Effector CD4-positive, alpha-beta T cell (primary cell): ENCODE measurements around the gene BDP1.
A peak's percentile ranks its signal among the peaks of the same experiment; 100 is the strongest.
"Not testable (repeated sequence)": the region's sequence is repeated elsewhere in the genome, so short reads cannot be mapped to it uniquely, and the experiment has no call there.

ENCODE experiments used
- DNase-seq: peaks from one replicate; pipeline ENCODE4 v3.0.0-alpha.2; 2020

The BDP1 gene

GRCh38 chr5:71575588-71575987 lies 120.1 kb downstream of the BDP1 start:
- not testable (repeated sequence) for DNase-seq

- DNase-seq, result no peak
These were observed 120.8 kb downstream of the BDP1 start for GRCh38 chr5:71576241-71576640.

DNA sequence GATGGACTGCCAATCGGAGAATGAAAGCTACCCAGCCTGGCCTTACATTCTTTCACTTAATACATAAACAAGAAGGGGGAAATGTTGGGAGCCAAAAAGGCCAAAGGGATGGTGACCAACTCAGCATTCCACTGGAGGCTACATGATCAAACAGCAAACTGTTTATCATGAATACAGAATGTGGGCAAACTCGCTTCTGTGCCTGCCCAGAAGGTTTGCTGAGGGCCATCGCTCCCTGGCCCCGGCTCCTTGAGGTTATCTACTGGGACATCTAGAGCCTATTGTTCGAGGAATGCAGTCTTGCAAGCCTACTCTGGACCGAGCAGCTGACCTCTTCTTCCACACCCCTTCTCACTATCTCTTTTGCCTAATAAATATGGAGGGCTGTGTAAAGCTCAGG lies 122.4 kb downstream of the BDP1 start:
- not testable (repeated sequence) for DNase-seq

DNA sequence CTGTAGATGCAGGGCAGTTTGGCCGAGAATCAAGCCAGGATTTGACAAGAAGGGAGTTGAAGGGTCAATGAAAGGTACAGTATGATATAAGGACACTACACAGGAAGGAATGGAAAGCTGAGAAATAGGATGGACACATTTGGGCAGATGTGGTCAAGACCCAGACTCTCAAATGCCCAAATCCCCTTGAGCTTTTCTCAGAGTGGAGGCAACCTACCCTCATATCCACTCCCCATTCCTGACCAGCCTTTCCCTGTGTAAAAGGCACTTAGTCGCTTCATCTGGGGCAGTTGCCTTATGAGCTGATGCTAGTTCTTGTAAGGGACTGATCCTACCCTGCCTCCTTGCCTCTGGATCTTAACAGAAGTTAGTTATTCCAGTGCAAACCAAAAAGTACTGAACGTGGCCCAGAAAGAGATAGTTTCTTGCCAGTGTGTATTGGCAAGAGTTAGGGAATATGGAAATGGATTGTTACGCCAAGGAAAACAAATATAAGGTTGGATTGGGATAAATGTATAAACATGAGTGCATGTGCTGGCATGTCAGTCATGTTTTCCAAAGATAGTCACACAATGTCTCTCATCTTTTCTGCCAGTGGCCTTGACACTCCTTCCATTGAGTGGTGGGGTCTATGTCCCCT lies 127.6 kb downstream of the BDP1 start:
- DNase-seq, result no peak

DNA sequence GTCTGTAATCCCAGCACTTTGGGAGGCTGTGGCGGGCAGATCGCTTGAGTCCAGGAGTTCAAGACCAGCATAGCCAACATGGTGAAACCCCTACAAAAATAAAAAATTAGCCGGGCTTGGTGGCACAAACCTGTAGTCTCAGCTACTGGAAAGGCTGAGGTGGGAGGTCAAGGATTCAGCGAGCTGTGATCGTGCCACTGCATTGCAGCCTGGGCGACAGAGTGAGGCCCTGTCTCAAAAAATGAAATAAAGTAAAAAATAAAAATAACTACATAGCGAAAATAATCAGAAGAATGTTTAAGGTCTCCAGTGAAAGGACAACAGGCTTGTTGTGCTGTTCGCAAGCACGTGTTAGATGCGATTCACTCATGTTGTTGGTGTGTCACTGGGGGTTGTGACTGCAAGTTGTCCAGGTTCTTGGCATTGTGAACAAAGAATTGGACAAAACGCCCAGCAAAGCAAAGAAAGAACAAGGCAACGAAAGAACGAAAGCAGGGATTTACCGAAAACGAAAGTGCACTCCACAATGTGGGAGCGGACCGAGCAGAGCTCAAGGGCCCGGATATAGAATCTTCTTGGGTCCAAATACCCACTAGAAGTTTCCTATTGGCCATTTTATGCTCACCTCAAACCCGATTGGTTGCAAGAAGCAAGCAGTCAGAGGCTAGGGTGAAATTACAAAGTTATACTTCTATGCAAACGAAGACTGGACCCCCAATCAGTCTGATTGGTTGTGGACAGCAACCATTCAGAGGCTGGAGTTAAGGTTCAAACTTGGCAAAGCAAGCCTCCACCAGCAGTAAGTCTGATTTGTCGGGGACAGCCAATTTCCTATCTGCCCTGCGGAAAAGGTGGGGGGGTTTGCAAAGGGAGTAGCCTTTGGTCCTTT lies 130.8 kb downstream of the BDP1 start:
- no peak for DNase-seq

GRCh38 chr5:71586941-71587765 lies 131.7 kb downstream of the BDP1 start, which contains the start of gene MCCC2:
TSS of gene MCCC2 (plus strand) at chr5:71587340. CDS start at chr5:71587426, 86 bp downstream.
- peak; percentile 95 for DNase-seq

DNA sequence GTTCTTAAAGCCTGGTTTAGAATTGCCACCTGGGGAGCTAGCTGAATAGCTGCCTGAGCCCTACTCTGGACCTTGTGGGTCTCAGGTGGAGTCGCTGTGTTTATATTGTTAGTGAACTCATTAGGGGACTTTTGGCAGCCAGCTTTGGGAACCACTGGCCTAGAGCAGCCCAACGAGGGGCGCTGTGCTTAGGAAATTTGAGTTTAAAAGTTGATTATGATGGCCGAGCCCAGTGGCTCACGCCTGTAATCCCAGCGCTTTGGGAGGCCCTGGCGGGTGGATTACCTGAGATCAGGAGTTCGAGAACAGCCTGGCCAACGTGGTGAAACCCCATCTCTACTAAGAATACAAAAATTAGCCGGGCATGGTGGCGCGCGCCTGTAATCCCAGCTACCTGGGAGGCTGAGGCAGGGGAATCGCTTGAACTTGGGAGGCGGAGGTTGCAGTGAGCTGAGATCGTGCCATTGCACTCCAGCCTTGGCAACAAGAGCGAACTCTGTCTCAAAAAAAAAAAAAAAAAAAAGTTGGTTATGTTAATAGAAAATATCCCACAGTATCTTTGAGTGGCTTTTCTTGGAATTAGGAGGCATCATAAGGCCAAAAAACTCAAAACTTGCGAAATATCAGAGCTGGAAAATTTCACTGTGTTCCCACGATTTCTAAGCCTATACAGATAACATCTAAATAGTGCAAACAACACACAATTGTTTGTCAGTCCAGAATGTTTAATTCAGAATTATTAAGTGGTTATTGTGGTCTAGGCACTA lies 132.5 kb downstream of the BDP1 start:
- DNase-seq, result no peak

DNA sequence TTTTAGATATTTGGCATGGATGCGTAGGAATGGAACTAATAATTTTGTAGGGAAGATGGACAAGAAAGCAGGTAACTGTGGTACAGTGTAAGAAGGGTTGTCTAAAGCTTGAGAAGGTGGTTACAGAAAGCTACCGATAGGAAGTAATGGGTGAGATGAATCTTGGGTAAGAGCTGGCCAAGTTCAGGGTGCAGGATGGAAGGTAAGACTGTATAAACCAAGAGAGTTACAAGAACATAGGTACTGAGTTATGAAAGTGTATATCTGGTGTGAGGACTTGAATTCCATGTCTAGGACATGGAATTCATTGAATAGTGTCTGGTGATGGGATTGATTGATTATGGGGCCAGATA lies 133.1 kb downstream of the BDP1 start:
- no peak for DNase-seq

DNA sequence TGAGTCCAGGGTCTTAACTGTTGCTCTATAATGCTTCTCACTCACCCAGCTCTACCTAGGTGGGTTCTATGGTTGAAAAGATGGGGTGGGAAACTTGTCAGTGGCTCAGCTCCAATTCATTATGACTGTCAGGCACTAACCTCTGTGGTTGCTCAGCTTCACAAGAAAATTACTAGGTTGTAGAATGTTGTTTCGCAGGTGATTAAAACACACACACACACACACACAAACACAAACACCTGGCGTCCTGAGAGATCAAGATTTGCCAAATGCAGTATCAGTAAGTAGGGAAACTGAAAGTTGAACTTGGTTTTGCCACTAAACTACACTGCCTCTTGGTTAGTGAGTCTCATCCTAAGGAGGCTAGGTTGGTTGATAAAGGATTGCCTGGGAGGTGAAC lies 134.5 kb downstream of the BDP1 start:
- DNase-seq, result no peak

DNA sequence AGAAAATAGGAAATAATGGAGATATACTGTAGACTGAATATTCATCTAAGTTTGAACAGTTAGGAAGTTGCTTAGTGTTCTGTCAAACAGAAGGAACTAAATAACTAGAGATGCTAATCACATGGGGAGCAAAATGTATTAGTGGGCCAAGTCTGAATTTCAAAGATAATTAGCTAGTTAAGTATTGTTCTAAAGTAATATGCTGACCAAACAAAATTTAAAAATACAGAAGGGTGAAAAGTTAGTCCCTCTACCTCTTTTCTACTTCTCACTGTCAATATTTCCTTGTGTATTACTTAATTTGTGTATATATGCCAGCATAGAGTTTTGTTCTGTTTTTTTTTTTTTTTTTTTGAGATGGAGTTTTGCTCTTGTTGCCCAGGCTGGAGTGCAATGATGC lies 135.6 kb downstream of the BDP1 start:
- DNase-seq, result no peak

DNA sequence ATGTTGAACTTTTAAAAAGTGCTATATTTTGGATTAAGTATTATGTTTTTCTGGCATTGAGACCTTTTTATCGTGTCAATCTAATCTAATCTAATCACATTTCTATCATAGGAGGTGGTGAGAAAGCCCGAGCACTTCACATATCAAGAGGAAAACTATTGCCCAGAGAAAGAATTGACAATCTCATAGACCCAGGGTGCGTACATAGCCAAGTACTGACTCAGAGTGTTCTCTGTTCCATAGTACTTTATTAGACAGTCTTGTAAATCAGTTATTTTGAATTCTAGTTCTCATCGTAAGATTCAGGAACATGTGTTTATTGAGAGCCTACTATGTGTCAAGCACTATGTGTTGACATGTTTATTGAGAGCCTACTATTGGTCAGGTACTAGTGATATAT lies 140.7 kb downstream of the BDP1 start:
- DNase-seq, result no peak

DNA sequence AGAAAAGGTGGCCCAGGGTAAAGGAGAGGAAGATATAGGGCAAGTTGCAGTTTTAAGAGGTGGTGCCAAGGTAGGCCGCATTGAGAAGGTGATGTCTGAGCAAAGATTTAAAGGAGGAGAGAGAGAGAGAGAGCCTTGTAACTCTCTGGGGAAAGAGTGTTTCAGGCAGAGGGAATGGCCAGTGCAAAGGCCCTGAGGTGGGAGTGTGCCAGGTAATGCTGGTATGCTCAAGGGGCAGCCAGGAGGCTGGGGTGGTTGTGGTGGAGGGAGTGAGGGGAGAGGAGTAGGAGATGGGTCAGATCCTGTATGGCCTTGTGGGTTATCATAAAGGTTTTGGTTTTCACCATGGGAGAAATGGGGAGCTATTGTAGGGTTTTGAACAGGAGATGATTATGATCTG lies 141.6 kb downstream of the BDP1 start:
- DNase-seq, result no peak

GRCh38 chr5:71600783-71601182 lies 145.3 kb downstream of the BDP1 start:
- no peak for DNase-seq

- peak; percentile 50 for DNase-seq
These were observed 146.0 kb downstream of the BDP1 start for GRCh38 chr5:71601222-71602026.

- not testable (repeated sequence) for DNase-seq
These were observed 154.5 kb downstream of the BDP1 start for GRCh38 chr5:71609916-71610315.

DNA sequence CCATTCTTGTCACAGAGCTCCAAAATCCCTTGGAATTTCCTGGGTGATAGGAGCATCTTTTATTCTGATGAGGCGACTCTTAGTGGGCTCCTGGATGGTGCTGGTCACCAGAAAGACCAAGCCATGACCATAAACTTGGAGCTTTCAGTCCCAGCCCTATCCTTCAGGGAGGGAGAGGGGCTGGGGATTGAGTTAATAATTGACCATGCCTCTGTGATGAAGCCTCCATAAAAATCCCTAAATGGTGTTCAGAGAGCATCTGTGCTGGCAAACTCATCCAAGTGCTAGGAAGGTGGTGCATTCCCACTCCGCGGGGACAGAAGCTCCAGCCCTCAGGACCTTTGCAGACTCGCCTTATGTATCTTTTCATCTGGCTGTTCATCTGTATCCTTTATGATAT lies 160.4 kb downstream of the BDP1 start:
- no peak for DNase-seq
